Measurements from ENCODE around the gene BOC.

Gene BOC

DNA sequence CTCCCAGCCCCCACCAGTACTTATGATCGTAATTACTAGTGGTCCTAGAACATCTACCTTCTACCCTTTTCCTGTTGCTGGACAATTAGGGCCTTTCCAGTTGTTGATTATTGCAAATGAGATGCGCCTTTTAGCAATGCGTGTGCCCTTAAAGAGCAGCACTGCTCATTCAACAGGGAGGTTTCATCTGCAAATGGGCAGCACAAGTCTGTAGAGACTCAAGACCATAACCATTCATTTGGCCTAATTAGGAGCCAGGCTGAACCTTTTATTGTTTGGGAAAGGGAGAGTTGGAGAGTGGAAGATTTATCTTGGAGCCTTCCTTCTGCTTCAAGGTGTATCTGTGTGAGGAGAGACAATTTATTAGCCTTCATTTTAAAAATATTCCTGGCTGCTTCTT lies 42.3 kb downstream of the BOC start:
- DNase-seq = no peak

DNA sequence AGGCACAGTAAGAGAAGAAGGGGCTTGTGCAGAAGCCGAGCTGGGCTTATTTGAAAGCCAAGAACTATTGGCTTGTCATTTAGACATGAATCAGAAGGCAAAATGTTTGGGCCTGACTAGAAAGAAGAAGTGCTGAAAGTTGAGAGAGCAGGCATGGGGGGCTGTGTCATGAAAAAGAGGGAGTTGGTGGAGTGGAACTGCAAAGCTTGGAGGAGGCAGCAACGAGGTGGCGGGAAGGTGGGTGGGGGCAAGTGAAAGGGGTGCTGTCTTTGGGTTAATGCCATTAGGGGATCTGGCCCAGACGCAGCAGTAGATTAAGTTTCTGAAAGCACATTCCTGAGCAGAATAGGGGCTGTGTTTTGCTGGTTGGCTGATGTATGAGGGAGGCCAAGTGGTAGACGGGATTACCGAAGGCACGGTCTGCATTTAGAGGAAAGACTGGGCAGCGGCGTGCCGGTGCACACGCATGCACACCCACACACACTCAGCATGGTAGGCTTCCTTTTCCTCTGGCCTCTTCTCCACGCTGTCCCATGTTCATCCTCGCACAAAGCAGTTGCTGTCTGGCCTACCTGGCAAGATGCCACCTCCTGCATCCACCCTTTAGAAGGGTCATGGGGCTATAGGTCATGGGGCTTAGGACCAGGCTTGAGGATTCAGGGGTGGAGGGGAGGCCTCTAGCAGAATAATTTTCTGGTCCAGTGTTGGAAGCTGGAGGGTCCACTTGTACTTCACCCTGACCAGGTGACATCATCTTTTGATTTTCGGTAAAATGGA lies 43.0 kb downstream of the BOC start:
- DNase-seq = no peak

DNA sequence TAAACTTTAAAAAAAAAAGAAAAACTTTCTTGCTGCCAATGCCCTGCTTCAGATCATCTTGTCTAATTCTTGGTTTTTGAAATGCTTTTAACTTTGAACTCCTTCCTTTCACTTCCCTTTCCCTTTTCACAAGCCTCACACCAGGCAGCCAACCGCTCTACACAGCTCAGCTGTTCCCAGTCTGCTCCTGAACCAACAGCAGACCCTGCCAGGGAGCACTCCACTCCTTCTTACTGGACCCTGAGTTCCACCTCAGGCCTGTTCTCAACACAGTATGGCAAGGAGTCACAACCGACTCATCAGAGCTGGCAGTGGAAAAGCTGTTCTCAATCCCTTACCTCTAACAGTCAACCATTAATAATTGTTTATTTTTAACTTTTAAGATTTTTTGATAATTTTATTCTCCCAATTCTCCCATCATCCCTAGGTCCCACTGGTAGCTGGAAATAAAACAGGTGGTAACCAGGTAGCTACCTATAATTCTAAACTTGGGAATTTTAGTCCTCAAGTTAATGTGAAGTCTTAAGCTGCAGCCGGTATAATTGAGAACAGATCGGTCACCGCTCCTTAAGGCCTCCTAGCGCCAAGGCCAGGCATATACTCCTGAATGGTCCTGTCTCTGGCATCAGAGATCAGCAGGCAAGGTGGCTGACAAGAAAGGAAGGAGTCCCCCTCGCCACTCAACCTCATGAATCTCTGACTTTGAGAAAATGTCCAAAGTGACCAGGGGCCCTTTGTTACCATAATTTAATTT lies 43.9 kb downstream of the BOC start:
- no peak for DNase-seq

DNA sequence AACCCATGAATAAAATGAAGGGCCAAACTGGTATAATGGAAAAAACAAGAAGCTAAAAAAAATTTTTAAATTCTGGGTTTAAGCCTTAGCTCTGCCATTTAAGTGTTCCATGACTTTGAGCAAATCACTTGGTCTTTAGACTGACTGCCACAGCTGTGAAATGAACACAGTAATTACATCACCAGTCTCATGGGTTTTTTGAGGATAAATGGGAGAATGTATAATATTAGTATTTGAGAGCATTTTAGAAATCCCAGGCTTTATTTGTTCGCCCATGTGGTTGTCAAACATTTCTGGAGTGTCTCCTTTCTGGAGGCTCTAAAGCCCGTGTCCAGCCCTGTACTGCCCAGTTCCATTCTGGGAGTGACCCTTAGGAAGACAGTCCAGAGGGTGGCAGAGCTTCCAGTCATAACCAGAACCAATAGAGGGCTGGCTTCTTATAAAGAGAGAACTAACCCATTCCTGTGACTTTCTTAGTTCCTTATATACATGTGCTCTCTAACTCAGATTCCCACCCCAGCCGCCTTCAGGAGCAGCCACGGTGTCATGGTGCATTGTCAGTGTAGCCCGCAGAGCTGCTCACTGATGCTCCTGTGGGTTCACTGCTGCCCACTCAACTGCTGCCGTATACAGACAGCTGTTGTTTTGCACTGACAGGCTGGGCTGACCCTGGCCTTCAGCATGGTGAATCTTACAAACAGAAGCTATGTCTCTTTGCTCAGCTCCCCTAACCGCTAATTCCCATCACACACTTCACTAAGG lies 44.7 kb downstream of the BOC start:
- no peak for DNase-seq

DNA sequence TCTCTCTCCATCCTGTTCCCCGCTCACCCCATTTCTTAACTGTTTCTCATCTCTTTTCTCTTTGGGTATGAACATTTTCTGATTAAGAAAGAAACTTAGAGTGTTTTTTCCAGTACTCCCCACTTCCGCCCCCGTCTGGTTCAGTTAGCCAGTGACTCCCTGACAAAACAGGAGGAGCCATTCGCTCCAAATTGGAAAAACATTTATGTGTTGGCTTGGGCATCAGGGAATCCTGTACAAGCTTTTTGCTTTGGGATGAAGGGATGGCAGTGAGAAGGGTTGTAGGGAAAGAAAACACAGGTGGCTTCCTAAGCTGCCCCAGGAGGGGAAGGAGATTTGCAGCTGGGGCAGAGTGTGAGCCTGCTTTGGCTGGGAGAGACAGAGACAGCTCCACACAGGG lies 47.0 kb downstream of the BOC start:
- no peak for DNase-seq

DNA sequence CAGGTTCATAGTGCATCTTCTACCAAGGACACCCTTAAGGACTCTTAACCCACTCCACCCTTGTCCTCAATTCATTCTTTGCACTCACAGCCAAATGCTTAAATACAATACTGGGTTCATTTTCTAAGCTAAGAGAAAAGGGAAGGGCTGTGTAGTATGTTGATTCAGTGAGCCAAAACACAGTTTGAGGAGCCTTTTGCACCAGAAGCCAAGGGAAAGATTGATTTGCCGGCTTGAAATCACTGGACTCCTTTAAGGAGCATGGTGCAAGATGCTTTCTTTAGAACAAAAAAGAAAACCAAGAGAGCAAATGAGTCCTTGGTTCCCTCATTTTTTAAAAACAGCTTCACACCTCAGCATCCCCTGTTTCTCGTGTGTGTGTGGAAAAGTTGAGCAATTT lies 47.8 kb downstream of the BOC start:
- DNase-seq = no peak

DNA sequence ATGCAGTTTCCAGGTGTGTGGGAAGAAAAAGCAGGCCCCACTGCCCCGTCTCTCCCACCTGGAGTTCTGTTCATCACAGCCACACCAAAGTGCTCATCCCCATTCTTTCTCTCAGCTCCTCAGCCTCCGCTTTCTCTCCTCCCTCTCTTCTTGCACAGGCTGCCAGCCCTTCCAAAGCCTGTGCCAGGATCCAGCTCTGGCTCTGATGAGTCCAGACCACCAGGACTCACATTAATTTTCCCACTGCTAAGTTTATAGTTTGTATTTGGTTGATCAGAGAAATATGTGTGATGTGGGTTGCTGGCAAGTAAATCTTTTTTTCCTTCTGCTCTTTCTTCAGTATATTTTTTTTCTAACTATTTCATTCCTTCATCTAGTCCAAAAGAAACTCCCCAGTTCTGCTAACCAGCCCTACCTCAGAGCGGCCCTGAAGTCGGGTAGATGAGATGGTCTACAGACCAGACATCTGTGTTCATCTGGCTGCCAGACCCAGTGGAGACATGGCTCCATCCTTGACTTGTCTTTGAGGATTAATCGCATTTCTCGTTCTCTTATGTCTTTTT lies 49.8 kb downstream of the BOC start:
- DNase-seq = no peak

DNA sequence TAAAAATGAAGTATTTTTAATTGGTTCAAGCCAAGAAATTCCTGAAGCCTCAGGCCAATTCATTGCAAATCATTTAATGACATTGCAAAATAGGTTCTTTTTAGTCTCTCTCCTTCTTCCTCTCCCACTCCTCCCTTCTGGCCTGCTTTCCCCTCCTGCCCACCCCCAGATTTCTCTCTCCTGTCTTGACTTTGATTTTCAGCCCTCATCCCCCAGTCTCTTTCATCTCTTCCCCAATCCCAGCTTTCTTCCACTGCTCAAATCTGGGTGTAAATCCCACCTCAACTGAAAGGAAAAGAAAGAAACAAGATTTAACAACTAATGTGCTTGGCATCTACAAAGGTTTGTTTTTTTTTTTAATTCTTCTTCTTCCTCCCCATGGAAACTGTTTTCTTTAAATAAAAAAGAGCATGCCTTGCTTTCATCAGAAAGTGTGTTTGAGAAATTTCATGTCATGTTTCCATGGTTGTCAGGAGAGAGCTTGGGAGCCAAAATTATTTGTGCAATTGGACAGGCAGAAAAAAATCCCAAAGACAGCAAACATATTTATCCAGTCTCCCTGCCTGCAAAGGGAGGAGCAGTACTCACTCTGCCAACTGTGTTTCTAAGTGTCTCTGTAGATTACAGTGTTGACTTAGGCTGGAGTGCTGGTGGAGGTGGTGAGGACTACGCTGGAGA lies 50.4 kb downstream of the BOC start:
- peak; percentile 9 to 28 for DNase-seq

DNA sequence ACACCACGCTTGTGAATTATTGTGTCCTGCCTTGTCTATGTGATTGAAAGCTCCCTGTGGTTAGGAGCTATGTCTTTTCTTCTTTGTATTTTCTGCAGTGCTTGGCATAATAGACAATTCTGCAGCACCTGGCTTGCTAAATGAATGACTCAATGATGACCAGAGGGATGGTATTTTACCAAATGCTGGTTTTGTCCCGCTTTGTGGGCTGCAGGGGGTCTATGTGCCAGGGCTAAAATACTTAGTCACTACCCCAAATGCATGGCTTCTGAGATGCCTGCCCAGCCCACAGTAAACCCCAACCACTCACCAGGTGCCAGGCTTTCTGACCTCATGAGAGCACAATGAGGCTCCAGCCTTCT lies 50.9 kb downstream of the BOC start:
- DNase-seq = no peak

DNA sequence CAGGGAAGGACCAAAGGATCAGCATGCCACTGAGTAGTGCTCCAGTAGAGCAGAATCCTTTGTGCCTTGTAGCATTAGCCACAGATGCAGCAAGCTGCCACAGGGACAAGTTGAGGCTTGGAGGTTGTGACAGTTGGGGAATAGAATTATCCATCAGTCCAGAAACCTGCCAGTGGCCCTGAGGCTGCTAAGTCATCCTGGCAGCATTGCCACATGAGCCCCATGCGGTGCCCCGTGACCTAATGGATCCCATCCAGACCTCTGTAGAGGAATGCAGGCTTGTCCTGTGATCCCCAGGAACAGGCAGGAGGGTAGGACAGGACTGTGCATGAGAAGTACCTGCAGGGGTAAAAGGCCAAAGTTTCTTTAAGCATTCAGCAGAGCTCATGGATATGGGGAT lies 51.7 kb downstream of the BOC start:
- DNase-seq = no peak

DNA sequence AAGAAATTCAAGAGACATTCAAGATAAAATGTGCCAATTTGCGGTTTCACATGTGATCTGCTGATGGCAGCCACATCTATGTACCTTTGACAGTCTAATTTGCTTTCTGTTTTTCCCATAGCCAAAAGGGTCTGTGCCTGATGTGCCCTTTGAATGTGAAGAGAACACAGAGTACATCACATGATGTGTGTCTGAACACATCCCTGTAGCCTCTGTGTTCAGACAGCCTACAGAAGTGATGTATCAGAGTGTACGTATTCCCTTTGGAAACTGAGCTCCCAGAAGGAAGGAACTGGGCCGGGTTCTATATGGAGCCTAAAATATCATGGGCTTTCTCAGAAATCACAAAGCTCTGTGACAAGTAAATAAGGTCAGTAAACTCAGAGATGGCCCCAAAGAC lies 52.4 kb downstream of the BOC start:
- DNase-seq = no peak

DNA sequence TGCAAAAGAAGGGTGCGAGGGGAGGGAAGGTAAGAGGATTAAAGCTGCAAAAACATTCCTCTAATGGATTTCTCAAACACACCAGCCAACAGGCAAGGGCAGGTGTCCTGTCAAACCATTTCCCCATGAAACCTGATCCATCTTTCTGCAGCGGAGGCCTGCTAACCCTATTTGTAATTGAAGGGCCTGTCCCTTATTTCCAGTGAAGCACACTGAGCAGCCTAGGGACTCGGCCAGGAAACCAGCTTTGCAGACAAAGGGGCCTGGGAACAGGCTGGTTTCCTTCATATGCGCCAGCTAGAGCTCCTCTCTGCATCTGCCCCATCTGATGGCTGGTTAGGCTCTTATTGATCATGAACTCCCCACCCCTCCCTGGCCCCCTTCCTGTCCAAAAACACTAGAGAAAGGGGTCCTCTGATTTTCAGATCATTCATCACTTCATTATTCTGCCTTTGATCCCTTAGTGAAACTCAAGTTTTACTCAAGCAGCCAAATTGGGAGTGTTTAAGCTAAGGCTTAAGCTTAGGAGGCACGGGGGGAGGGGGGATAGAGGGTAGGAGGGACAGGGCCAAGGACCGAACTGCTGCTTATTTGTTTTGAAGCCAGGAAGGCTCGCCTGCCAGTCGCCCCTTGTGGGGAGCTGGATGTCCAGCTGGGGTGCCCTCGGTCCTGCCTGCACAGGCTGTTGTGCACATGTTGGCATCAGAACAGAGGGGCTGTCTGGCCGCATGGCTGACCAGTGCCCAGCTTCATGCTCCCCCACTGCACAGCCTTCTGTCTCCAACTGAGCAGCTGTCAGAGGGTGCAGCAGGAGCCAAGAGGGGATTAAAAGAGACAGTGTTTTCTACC lies 53.1 kb downstream of the BOC start:
- DNase-seq = peak; percentile 52 to 81

DNA sequence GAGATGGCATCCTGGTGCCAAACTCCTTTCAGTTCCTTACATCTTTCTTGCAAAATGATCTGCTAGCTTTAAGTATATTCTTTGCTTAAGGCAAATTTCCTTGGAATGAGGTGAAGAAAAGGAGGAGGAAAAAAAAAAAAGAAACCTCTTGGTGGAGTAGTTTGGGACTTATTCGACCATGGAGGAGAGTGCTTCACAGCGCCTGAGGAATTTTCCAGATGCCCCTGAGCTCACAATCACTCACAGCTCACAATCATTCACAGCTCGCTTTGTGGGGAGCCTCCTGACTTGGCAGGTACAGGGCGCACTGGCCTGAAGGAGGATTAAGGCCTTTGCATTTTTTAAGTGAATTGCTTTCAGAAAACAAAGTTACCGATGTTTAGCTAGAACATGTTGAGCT lies 53.9 kb downstream of the BOC start:
- no peak for DNase-seq

DNA sequence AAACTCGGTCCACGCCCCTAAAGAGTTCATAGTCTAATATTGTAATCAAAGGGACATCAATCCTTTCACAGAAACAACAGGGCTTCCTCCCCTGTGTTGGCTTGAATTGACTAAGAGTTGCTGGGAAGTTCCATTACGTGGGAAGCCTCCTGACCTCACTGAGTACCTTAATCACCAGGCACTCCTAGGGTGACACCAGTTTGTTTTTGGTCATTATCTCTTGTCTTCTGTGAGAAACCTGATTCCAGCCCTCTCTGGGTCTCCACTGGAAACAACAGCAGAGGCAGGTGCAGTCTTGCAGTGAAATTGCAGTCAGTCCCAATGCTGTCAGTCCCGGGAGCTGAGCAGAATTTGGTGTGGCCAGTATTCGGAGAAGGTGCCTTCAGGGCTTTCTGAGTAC lies 55.4 kb downstream of the BOC start:
- peak; percentile 12 to 60 for DNase-seq

DNA sequence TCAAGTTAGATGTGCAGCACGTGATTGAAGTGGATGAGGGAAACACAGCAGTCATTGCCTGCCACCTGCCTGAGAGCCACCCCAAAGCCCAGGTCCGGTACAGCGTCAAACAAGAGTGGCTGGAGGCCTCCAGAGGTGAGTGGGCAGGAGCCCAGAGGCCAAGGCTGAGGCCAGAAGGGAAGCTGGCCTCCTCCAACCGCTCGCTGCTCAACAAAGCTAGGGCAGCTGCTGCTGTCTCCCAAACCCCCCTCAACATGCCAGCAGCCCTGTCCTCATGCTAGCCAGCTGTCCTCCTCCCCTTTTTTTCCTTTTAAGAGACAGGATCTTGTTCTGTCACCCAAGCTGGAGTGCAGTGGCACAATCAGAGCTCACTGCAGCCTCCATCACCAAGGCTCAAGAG lies 57.0 kb downstream of the BOC start:
- no peak for DNase-seq

DNA sequence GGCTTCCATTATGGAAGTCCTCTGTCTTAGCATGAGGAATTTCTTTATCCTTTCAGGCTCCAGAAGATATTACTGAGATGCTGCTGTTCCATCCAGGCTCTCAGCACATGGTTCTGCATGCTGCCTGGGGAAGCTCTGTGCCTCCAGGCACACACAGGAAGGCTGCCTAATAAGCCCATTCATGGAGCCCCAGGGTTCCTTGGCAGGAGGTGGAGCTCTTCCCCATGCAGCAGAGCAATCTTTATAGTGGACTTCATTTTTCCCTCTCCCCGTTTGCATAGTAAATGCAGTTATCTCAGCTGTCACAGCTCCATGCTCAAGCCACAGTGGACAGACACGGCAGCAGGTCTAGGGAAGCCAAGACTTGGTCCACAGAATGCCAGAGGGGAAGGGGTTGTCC lies 57.6 kb downstream of the BOC start:
- DNase-seq = peak in 1 of 2 experiments; percentile 55

DNA sequence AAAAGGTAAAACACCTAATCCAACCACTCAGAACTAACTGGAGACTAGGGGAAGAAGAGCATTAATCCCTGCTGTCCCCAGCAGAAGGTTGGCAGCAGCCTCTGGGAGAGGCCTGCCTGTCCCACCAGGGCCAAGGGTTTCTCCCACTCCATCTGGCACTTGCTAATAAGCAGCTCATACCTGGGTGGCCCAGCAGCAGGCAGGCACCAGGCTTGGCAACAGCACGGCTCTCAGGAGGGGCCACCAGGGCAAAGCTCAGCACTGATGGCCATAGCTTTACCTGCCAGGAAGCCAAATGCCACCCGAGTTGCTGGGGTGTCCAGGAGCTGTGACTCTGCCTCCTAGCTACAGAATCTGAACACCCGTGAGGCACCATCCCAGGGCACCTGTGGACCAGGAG lies 58.3 kb downstream of the BOC start:
- no peak for DNase-seq

DNA sequence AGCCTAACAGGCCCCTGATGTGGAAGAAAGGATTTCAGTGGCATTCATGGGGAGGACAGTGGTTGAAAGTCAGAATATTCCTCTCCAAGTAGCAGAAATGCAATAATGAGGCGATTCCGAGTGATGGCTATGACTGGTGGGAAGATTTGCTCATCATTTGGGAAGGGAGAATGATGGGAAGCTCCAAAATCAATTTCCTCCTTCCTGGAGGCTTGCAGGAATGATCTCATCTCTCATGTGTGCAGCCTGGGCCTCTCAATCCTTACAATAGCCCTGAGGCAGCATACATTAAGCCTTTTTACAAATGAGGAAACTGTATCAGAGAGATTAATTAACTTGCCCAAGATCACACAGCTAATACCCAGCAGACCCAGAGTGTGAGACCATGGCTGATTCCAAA lies 58.7 kb downstream of the BOC start:
- no peak for DNase-seq

DNA sequence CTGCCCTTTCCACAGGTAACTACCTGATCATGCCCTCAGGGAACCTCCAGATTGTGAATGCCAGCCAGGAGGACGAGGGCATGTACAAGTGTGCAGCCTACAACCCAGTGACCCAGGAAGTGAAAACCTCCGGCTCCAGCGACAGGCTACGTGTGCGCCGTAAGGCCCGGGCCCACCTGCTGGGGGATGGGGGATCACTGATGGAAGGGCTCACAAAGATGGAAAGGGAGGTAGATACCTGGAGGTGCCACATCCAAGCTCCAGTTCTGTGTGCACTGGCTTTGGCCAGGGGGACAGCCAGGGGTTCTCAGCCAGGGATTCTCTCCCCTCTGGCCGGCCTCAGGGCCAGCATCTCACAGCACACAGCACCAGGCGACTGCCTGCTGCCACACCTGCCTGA lies 59.4 kb downstream of the BOC start:
- DNase-seq = no peak

DNA sequence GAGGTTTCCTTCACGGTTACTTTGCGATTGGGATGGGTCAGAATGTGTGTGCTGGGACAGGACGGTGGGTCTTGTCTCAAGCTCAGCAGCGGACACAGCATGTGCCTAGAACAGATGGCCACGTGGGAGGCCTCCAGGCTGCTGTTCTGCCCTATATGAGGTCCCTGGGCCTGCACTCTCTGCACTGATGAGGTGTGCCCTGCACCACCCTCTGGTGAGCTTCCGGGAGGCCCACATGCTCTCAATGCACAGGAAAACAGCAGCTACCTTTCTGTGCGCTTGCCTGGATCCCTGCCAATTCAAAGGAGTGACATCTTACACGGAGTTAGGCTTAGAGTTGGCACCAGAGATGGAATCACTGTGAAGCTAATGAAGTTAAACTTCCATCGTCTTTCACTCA lies 59.8 kb downstream of the BOC start:
- DNase-seq = peak in 1 of 2 experiments; percentile 50

DNA sequence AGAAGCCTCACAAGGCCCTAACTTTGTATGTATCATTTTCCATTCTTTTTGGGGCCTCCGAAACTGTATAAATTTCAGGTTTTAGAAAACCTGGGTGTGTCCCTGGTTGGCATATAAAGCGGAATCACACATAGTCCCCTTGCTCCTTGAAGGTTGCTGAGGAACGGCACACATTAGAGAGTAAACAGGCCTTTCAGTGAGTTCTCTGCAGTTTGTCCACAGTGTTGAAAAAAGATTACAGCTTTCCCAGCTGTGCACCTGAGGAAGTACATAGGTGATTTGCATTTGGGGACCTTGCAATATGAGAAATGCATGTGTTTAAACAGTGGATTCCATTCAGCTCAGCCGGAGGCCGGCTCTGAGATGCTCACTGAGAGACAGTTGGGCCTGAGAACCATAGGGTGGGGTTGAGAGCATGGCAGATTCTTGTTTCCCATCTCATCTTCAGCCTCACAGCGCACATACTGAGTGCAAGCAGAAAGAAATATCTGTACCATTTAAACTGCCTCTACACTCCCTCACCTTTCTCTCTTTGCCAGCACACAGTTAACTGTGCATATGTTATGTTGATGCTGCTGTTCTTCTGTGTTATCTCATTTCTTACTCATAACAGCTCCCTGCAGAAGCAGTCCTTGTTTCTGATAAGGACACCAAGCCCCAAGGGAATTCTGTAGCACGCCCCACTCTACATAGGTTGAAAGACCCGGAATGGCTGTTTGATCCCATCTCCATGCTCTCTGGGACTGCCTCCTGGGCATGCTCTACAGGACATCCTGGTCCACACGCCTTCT lies 60.4 kb downstream of the BOC start:
- no peak for DNase-seq
